Ovary (tissue), 3 donors: ENCODE data around the gene SNCA.

Experiments
- CTCF ChIP-seq, 3 donors: fragments of 450-650 bp in 2 of 3; fragments of 200-600 bp in 1 of 3; IDR thresholded peaks; one replicate each; pipeline versions ENCODE4 v1.5.1 to v1.8.0; 2016 to 2022; ENCODE audit warnings: antibody characterized with exemption in 3 of 3, mild to moderate bottlenecking in 1 of 3
- EP300 ChIP-seq: sonication (generic); formaldehyde crosslinking; IDR thresholded peaks from one replicate; pipeline ENCODE4 v1.6.1; 2017; ENCODE audit warnings: antibody characterized with exemption
- donor health status: DM: no; HTN: no; CAD: no.

- no peak for TF ChIP-seq CTCF (IDR thresholded peaks at IDR 0.05)
- no peak for TF ChIP-seq EP300
These were observed 151.7 kb downstream of the SNCA start for GRCh38 chr4:89685277-89685676.
